Activated CD4-positive, alpha-beta T cell treated with anti-CD3 and anti-CD28 coated beads for 4 hours (primary cell): ENCODE data around the gene FKBP2.

Experiments
- DNase-seq, 2 donors: peaks; one replicate each; pipeline ENCODE4 v3.0.0-alpha.2; 2020

FKBP2 gene

GRCh38 chr11:64265176-64266160, 24.6 kb downstream of the FKBP2 start:
- no peak for DNase-seq

GRCh38 chr11:64266339-64266738, 25.4 kb downstream of the FKBP2 start:
- no peak for DNase-seq

- no peak for DNase-seq
Measured at GRCh38 chr11:64267207-64267945, 26.5 kb downstream of the FKBP2 start.

GRCh38 chr11:64268025-64268892, 27.4 kb downstream of the FKBP2 start:
- no peak for DNase-seq

- DNase-seq: peak in 1 of 2 donors; percentile 35
Measured at GRCh38 chr11:64268893-64269539, 28.1 kb downstream of the FKBP2 start.

GRCh38 chr11:64269540-64270220, 28.8 kb downstream of the FKBP2 start:
- peak; percentile 97 for DNase-seq

GRCh38 chr11:64275031-64275800, 34.3 kb downstream of the FKBP2 start:
- DNase-seq: no peak

GRCh38 chr11:64275841-64276240, 34.9 kb downstream of the FKBP2 start:
- DNase-seq: no peak

- DNase-seq: no peak
Measured at GRCh38 chr11:64276653-64277431, 35.9 kb downstream of the FKBP2 start.

GRCh38 chr11:64278576-64279190, 37.8 kb downstream of the FKBP2 start:
- DNase-seq: no peak

GRCh38 chr11:64281957-64282770, 41.3 kb downstream of the FKBP2 start:
- DNase-seq: no peak

GRCh38 chr11:64283092-64283491, 42.2 kb downstream of the FKBP2 start:
- no peak for DNase-seq

GRCh38 chr11:64284048-64284961, 43.4 kb downstream of the FKBP2 start, which contains the start of gene BAD:
TSS of gene BAD (minus strand) at chr11:64284665. CDS start at chr11:64284368, 297 bp downstream.
- DNase-seq: peak; percentile 89 to 90

GRCh38 chr11:64284962-64285884, 44.3 kb downstream of the FKBP2 start, which contains the start of gene GPR137:
TSS of gene GPR137 (plus strand) at chr11:64285848. CDS start at chr11:64286525, 677 bp downstream.
- DNase-seq: peak; percentile 90 to 91

GRCh38 chr11:64285885-64286800, 45.2 kb downstream of the FKBP2 start:
- no peak for DNase-seq
